Brain microvascular endothelial cell (primary cell): ENCODE data around the gene ACSS2.

Experiments
- DNase-seq: peaks from one replicate; pipeline ENCODE4 v3.0.0-alpha.2; 2020
- H3K27ac ChIP-seq: fragments of 250-450 bp; sonication (Bioruptor Pico); 2 replicates; pipeline ENCODE4 v1.5.1; 2020; ENCODE audit warnings: mild to moderate bottlenecking, moderate library complexity
- H3K27me3 ChIP-seq: fragments of 250-450 bp; sonication (Bioruptor Pico); replicated peaks from 2 replicates; pipeline ENCODE4 v1.5.1; 2020; ENCODE audit warnings: mild to moderate bottlenecking
- H3K36me3 ChIP-seq: fragments of 250-450 bp; sonication (Bioruptor Pico); replicated peaks from 2 replicates; pipeline ENCODE4 v1.5.1; 2020; ENCODE audit warnings: mild to moderate bottlenecking
- H3K4me3 ChIP-seq: 2 replicates; pipeline ENCODE4 v1.5.1; 2011; ENCODE audit warnings: low read depth, mild to moderate bottlenecking, control low read depth, low read length, moderate library complexity
- CTCF ChIP-seq: IDR thresholded peaks from 2 replicates; pipeline ENCODE4 v1.5.1; 2011; ENCODE audit warnings: low read depth, mild to moderate bottlenecking, moderate library complexity, low read length, control low read depth, inconsistent platforms; ENCODE audit errors: missing control alignments
- in situ Hi-C: cut with HindIII; loops from 2 replicates; pipeline ENCODE4 v1.10.0; 2017; ENCODE audit warnings: low sequenced_read_pairs, low pct_ligation_motif_present

Gene ACSS2

DNA sequence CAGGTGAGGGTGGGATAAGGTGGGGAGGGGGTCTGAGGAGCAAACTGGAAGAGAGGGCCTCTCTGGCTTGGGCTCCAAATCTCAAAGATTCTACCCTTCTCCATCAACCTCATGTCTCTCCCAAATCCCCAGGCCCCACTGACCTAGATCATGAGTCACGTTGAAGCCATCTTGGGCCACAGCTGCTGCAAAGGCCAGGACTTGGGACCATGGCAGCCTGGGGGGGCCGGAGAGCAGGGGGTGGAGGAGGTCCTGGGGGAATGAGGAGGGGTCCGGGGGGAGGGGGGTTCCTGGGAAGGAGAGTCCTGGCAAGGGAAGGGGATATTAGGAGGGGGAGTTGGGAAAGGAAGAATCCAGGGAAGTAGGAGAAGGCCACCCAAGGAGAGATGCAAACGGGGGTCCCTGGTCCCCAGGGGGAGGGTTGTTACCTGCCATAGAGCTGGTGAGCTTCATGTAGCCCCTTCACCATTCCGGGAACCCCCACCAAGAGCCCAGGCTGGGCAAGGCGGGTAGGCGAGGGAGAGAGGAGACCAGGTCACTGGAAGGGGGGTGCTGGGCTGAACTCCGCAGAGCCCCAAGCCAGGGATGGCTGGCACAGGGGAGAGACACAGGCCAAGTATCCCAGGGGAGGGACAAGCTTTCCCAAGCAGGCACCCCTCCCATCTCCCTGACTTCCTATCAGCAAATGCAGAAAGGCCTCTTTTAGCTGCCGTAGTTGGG, 16.4 kb upstream of the ACSS2 start:
- no peak for TF ChIP-seq CTCF
- in situ Hi-C loops = no loop called here
- no peak overlapping the region for H3K4me3 ChIP-seq
- H3K27ac ChIP-seq = no peak overlapping the region
- no peak for DNase-seq
- H3K27me3 ChIP-seq = no peaks in the 10 kb centered on the region
- peaks cover 3% of the 10 kb centered on the region for H3K36me3 ChIP-seq

DNA sequence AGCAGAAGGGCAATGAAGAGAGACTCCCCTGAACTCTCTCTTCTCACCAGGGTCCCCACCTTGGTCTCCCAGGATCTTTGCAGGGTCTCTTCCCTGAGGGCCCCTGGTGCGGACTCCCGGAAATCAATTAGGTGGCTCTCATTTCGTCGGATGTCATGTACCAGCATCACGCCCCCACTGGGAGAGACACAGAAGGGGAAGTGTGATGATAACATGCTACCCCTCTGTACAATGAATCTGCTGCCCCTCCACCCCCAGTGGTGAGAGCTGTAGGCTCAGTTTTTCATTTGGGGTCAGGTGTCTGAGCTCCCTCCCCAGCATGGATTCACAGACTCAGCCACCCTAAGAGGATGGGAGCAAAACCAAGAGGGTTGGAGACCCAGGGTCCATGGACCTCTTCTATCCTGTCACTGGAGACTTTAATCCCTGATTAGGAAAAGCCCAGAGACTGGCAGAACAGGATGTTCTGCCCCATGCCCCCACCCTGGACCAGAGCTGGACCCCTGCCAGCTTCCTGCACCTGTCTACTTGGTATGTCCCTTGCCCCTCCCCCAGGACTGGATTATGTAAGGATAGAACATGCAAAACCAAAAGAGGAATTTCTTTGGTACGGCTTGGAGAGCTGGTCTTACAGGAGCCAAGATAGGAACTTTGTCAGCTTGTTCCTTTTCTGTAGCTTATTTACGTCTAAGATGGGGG, 14.9 kb upstream of the ACSS2 start:
- in situ Hi-C loops = no loop called here
- no peak overlapping the region for H3K27ac ChIP-seq
- H3K36me3 ChIP-seq = peaks cover 2% of the 10 kb centered on the region
- DNase-seq = no peak
- no peak overlapping the region for H3K4me3 ChIP-seq
- H3K27me3 ChIP-seq = no peaks in the 10 kb centered on the region
- no peak for TF ChIP-seq CTCF

GRCh38 chr20:34862724-34863123, 13.7 kb upstream of the ACSS2 start:
- Histone ChIP-seq H3K4me3 (no peak overlapping the region), H3K27me3 (no peaks in the 10 kb centered on the region), H3K36me3 (no peaks in the 10 kb centered on the region), H3K27ac (no peak overlapping the region)
- in situ Hi-C loops = no loop called here
- TF ChIP-seq CTCF = no peak
- no peak for DNase-seq

GRCh38 chr20:34863421-34863965, 12.9 kb upstream of the ACSS2 start:
- H3K36me3 ChIP-seq = no peaks in the 10 kb centered on the region

DNA sequence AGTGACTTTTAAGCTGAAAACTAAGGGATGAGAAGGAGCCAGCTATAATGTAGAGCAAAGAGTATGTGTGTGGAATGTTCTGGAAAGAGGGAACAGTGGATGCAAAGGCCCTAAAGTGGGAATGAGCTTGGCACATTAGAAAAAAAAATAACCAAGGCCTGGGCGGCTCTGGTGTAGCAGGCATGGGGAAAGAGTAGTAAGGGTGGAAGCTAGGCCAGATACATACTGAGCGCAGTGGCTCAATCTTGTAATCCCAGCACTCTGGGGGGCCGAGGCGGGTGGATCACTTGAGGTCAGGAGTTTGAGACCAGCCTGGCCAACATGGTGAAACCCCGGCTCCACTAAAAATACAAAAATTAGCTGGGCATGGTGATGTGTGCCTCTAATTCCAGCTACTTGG, 12.2 kb upstream of the ACSS2 start:
- in situ Hi-C loops = no loop called here
- Histone ChIP-seq H3K27ac (no peak overlapping the region), H3K4me3 (no peak overlapping the region), H3K27me3 (no peaks in the 10 kb centered on the region), H3K36me3 (no peaks in the 10 kb centered on the region)
- TF ChIP-seq CTCF = no peak
- DNase-seq = no peak

More at GRCh38 chr20:34863421-34863965, 12.9 kb upstream of the ACSS2 start:
- TF ChIP-seq CTCF = no peak
- no peak overlapping the region for H3K27ac ChIP-seq
- H3K4me3 ChIP-seq = no peak overlapping the region
- no peak for DNase-seq
- in situ Hi-C loops = no loop called here
- H3K27me3 ChIP-seq = no peaks in the 10 kb centered on the region
